ENCODE results near the gene ULBP2. TPM values are rescaled to one million over a fixed set of nuclear protein-coding genes. Genes with fewer than 3 reads are reported as not detected.
"Not testable (repeated sequence)": the region's sequence is repeated elsewhere in the genome, so short reads cannot be mapped to it uniquely, and the experiment has no call there.

ULBP2 gene
- total RNA-seq, 1 experiment from 2014 or later: not detected

- not testable (repeated sequence) for H2BK20ac ChIP-seq (ENCODE audit: low read depth, low read length, poor library complexity, severe bottlenecking); H3K9me3 Mint-ChIP-seq; H3K18ac ChIP-seq (ENCODE audit: insufficient read length, low read depth, low read length); H3K14ac ChIP-seq (ENCODE audit: insufficient read depth, low read length); H3K56ac ChIP-seq (ENCODE audit: insufficient read length, low read depth, low read length); H2AK5ac ChIP-seq (ENCODE audit: insufficient read length, low read length); H3K27ac ChIP-seq (ENCODE audit: insufficient read length, low read depth, low read length); H3K36me3 Mint-ChIP-seq (ENCODE audit: insufficient read depth in 1 of 3, low read depth in 3 of 3); H3K27ac Mint-ChIP-seq; H3K4ac ChIP-seq (ENCODE audit: low read depth, low read length); H3K9ac ChIP-seq (ENCODE audit: extremely low read depth, insufficient read length, low read length); H4K8ac ChIP-seq (replicated peaks; ENCODE audit: insufficient read length, low read depth, low read length); H4K5ac ChIP-seq (ENCODE audit: insufficient read length, low read depth, low read length); H3K4me1 ChIP-seq (ENCODE audit: insufficient read depth, low read length); H3T11ph ChIP-seq (ENCODE audit: low read length); H3K23ac ChIP-seq (ENCODE audit: insufficient read length, low read depth, low read length); H4K91ac ChIP-seq (ENCODE audit: insufficient read length, low read depth, low read length); H4K20me1 ChIP-seq (ENCODE audit: control insufficient read depth, insufficient read depth, insufficient read length); H3K9me3 ChIP-seq (ENCODE audit: control insufficient read depth, low read depth, low read length); H3K79me1 ChIP-seq (ENCODE audit: insufficient read depth, low read depth, low read length, poor library complexity, severe bottlenecking); H3K4me1 Mint-ChIP-seq; DNase-seq; H2BK5ac ChIP-seq (ENCODE audit: insufficient read length, low read length); H3K23me2 ChIP-seq (ENCODE audit: insufficient read length, low read depth, low read length, poor library complexity, severe bottlenecking); H2BK12ac ChIP-seq (ENCODE audit: insufficient read length, low read depth, low read length); H2BK15ac ChIP-seq (ENCODE audit: low read depth, low read length); H2BK120ac ChIP-seq (ENCODE audit: low read depth, low read length, poor library complexity, severe bottlenecking); H3K4me2 ChIP-seq (ENCODE audit: insufficient read depth, insufficient read length, low read length); H3K4me3 Mint-ChIP-seq; H3K79me2 ChIP-seq (ENCODE audit: insufficient read depth, low read length); H2AFZ ChIP-seq (ENCODE audit: low read length)
- peaks cover 100% of the 10 kb centered on the region for H3K27me3 Mint-ChIP-seq (ENCODE audit: low read depth)
- no CpG with 5 or more reads among the region's 3 CpGs for WGBS (ENCODE audit: extremely low coverage, insufficient read length, low lambda C conversion rate)
- H3K27me3 ChIP-seq (ENCODE audit: insufficient read depth, low read length): peaks cover 42% of the 10 kb centered on the region
Measured at GRCh38 chr6:149958124-149958523, 16.3 kb downstream of the ULBP2 start.

- H3K56ac ChIP-seq (ENCODE audit: insufficient read length, low read depth, low read length); H3K27ac Mint-ChIP-seq; H3K4ac ChIP-seq (ENCODE audit: low read depth, low read length); H3K79me1 ChIP-seq (ENCODE audit: insufficient read depth, low read depth, low read length, poor library complexity, severe bottlenecking); DNase-seq; H3T11ph ChIP-seq (ENCODE audit: low read length); H2BK5ac ChIP-seq (ENCODE audit: insufficient read length, low read length); H4K20me1 ChIP-seq (ENCODE audit: control insufficient read depth, insufficient read depth, insufficient read length); H3K4me1 ChIP-seq (ENCODE audit: insufficient read depth, low read length); H4K5ac ChIP-seq (ENCODE audit: insufficient read length, low read depth, low read length); H3K9ac ChIP-seq (ENCODE audit: extremely low read depth, insufficient read length, low read length); H2BK120ac ChIP-seq (ENCODE audit: low read depth, low read length, poor library complexity, severe bottlenecking); H3K36me3 Mint-ChIP-seq (ENCODE audit: insufficient read depth in 1 of 3, low read depth in 3 of 3); H2AK5ac ChIP-seq (ENCODE audit: insufficient read length, low read length); H3K18ac ChIP-seq (ENCODE audit: insufficient read length, low read depth, low read length); H2BK15ac ChIP-seq (ENCODE audit: low read depth, low read length); H4K91ac ChIP-seq (ENCODE audit: insufficient read length, low read depth, low read length); H4K8ac ChIP-seq (replicated peaks; ENCODE audit: insufficient read length, low read depth, low read length); H3K4me2 ChIP-seq (ENCODE audit: insufficient read depth, insufficient read length, low read length); H2BK20ac ChIP-seq (ENCODE audit: low read depth, low read length, poor library complexity, severe bottlenecking); H3K14ac ChIP-seq (ENCODE audit: insufficient read depth, low read length); H3K9me3 ChIP-seq (ENCODE audit: control insufficient read depth, low read depth, low read length); H3K23ac ChIP-seq (ENCODE audit: insufficient read length, low read depth, low read length); H3K79me2 ChIP-seq (ENCODE audit: insufficient read depth, low read length); H2AFZ ChIP-seq (ENCODE audit: low read length); H3K4me3 Mint-ChIP-seq; H2BK12ac ChIP-seq (ENCODE audit: insufficient read length, low read depth, low read length); H3K9me3 Mint-ChIP-seq; H3K27ac ChIP-seq (ENCODE audit: insufficient read length, low read depth, low read length): not testable (repeated sequence)
- no CpG with 5 or more reads among the region's 4 CpGs for WGBS (ENCODE audit: extremely low coverage, insufficient read length, low lambda C conversion rate)
- Histone ChIP-seq H3K27me3 (ENCODE audit: insufficient read depth, low read length) (peaks cover 45% of the 10 kb centered on the region), H3K23me2 (ENCODE audit: insufficient read length, low read depth, low read length, poor library complexity, severe bottlenecking) (peaks cover 14% of the 10 kb centered on the region)
- Mint-ChIP-seq H3K27me3 (ENCODE audit: low read depth) (peaks cover 100% of the 10 kb centered on the region), H3K4me1 (peaks cover 11 to 19% of the 10 kb centered on the region in 2 experiments)
Measured at GRCh38 chr6:149959806-149960205, 18.0 kb downstream of the ULBP2 start.

Data from H9 (cell line).